Measurements from ENCODE around the gene ANXA4. TPM values are rescaled to one million over a fixed set of nuclear protein-coding genes. Genes with fewer than 3 reads are reported as not detected.

ANXA4 gene
- polyA plus RNA-seq, 4 donors, result 234 to 296 (median 249) TPM

DNA sequence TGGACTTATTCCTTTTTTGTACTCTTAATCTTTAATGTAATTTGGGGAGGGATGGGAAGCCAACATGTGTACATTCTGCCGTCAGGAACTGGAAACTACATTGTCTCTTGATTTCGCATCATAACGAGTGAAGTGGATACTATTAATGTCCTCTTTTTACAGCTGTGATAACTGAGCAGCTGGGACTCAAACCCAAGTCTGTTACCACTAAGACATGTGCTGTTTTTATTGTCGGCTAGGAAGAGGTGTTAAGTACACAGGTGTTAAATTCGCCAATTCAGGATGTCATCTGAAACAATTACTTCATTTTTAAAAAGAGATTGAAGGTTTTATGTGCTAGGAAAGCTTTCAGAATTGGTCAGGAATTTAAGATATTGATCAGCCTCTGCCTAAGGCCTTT lies 94.4 kb downstream of the ANXA4 start:
- no peak for DNase-seq (ENCODE audit: low read depth in 4 of 4, low spot score in 2 of 4)

DNA sequence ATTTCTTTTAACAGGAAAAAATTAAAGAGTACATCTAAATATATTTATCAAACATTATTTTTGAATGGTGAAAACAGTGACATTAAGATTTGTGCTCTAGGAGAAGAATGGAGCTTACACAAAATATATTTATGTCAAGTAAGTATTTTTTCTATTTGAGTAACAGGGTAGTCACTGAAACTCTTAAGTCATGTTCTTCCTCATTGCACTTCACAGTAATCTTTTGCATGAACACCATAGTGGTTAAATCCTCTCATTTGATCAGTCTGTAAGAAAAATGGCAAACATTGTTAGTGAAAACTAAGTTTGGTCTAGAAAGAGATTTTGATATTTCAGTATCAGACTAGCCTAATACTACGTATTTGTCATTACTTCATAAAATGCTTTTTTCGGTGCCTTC lies 95.6 kb downstream of the ANXA4 start:
- no peak for DNase-seq (ENCODE audit: low read depth in 4 of 4, low spot score in 2 of 4)

DNA sequence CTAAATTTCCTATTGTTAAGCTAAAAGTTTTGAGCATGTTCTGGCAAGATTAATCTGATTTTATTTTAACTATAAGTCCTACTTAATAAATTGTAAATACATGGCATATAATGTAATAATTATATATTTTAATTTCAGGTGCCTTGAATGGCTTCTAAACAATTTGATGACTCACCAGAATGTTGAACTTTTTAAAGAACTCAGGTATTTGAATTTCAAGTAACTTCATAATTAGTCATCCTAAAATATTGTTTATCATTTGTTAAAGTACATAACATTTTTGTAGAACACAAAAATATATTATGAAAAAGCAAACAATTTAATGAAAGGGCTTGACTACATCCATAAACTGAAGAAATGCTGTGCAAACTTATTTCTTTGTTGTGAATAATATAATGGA lies 102.1 kb downstream of the ANXA4 start:
- no peak for DNase-seq (ENCODE audit: low read depth in 4 of 4, low spot score in 2 of 4)

DNA sequence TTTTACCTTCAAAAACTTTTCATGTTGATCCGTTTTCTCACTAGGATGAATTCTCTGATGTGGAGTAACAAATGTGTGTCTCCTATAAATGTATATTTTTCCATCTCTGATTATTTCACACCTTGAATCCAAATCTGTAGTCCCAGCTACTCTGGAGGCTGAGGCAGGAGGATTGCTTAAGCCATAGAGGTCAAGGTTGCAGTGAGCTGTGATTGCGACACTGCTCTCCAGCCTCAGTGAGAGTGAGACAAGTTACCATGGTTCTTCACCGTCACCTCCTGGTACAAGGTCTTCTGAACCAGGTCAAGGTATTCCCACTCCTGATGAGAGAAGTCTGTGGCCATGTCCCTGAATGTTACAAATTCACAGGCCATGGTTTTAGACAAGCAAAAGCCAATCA lies 102.6 kb downstream of the ANXA4 start:
- DNase-seq (ENCODE audit: low read depth in 4 of 4, low spot score in 2 of 4), result no peak

DNA sequence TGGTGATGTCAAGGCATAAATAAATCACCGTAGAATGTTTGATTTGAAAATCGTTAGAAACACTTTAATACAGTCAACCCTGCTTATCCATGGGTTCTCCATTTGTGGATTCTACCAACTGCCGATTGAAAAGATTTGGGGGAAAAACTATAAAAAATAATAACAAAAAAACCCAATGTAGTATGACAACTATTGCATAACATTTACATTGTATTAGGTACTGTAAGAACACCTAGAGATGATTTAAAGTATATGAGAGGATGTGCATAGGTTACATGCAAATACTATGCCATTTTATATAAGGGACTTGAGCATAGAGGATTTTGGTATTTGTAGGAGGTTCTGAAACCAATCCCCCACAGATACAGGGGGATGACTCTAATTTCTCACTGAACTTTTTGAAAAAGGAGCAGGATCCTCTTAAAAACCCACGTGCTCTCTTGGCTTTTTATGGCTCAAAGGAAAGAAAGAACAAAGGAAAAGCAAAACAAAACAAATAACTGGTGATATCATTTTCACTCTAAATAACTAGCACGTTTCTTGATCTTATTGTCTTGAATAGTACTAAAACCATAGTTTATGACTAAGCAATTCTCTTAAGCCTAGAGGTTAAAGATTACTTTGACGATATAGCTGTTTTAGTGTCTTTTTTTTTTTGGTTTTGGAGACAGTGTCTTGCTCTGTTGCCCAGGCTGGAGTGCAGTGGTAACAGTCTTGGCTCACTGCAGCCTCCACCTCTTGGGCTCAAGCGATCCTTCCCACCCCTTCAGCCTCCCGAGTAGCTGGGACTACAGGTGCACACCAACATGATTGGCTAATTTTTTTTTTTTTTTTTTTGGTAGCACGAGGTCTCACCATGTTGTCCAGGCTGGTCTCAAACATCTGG lies 104.5 kb downstream of the ANXA4 start:
- DNase-seq (ENCODE audit: low read depth in 4 of 4, low spot score in 2 of 4), result no peak

DNA sequence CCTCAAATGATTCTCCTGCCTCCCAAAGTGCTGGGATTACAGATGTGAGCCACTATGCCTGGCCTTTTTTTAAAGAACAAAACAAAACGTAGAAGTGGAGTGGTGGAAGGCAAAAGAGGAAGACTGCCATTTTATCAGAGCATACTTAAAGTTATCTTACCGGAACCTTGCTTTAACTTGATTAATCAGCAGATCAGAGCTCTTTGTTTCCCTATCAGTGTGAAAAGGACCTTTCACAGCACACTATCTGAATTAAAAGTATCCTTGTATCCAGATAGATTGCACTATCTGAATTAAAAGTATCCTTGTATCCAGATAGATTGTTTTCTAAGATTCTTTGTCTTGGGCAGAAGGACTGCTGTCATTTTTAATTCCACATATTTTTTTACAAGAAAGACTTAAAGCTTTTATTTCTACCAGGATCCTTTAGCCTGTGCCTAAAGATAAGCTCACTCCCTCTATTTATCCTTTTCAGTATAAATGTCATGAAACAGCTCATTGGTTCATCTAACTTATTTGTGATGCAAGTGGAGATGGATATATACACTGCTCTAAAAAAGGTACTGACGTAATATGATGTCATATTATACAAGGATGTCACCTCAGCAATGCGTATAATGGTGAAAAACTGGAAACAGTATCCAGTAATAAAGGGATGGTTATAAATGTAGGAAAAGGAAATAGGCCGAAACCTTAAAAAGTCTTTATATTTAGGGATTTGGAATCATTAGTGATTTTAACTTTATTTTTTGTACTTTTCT lies 105.3 kb downstream of the ANXA4 start:
- DNase-seq (ENCODE audit: low read depth in 4 of 4, low spot score in 2 of 4), result no peak

DNA sequence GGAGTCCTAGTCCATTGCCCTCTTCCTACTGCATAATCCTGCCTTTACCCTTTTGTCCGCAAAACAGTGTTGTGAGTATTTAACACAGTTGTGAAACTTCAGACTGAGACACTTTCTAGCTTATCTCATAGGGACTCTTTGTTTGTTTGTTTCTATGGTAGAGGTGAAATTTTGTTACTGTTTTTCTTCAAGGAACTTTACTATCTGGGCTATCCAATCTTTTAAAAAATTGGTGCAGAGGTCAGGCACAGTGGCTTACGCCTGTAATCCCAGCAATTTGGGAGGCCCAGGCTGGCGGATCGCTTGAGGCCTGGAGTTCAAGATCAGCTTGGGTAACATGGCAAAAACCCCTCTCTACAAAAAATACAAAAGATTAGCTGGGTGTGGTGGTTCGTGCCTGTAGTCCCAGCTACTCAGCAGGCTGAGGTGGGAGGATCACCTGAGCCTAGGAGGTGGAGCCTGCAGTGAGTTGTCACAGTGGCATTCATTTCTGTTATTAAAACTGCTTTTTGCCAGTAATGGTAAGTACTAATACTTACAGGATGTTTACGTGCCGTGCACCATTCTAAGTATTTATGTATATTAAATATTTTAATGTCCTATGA lies 106.4 kb downstream of the ANXA4 start:
- no peak for DNase-seq (ENCODE audit: low read depth in 4 of 4, low spot score in 2 of 4)

DNA sequence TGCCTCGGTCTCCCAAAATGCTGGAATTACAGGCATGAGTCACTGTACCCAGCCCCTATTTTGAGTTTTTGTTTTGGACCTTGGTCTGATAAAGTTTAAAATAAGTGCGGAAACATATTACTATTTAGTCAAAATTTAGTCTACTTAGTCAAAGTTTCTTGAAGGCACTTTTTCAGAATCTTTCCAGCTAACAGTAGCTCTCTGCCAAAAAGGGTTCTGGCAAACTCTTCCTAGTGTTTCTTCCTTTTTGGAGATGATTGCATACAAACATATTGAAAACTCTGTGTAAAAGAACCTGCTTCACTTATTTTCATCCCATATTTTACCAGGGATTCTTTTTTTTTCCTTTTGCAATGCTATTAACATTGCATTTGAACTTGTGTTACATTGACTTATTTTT lies 116.3 kb downstream of the ANXA4 start:
- no peak for DNase-seq (ENCODE audit: low read depth in 4 of 4, low spot score in 2 of 4)

DNA sequence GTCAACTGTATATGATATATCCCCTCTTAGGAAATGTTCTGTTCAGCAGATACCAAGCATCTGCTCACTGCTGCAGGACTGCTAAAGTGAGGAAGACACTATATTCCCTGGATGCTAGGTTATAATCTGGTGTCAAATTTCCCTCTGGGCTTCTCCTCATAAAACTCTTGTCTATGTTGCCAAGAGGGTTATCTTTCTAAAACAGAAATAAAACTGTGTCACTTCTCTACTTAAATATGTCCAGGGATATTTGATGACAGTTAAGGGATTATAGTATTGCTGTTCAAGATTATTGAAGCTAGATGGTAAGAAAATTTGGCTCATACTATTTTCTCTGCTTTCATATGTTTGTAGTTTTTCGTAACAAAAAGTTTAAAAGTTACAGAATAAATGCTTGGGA lies 121.4 kb downstream of the ANXA4 start:
- DNase-seq (ENCODE audit: low read depth in 4 of 4, low spot score in 2 of 4), result no peak

Other genes with a start within 250 kb of the ANXA4 start
- gene AAK1, start 98.4 kb upstream of the ANXA4 start, polyA plus RNA-seq (ENCODE audit: insufficient read length in 4 of 4), result 10 to 100 TPM; 16.0 to 26.9 (median 20.8) TPM
- gene GMCL1, start 87.5 kb downstream of the ANXA4 start, polyA plus RNA-seq (ENCODE audit: insufficient read length in 4 of 4), result 10 to 100 TPM; 27.4 to 42.1 (median 30.0) TPM
- 10 to 100 TPM; 67.1 to 78.3 (median 71.1) TPM for gene SNRNP27, start 151.8 kb downstream of the ANXA4 start, polyA plus RNA-seq (ENCODE audit: insufficient read length in 4 of 4)
- gene MXD1, start 173.0 kb downstream of the ANXA4 start, polyA plus RNA-seq (ENCODE audit: insufficient read length in 4 of 4), result 10 to 100 TPM in 3 of 4 donors, 1 to 10 TPM in 1; 8.9 to 13.7 (median 12.6) TPM
- gene ASPRV1, start 219.5 kb downstream of the ANXA4 start, polyA plus RNA-seq (ENCODE audit: insufficient read length in 4 of 4), result 1 to 10 TPM; 3.6 to 5.2 (median 4.5) TPM